BJ (cell line): ENCODE results near the gene GPR37L1. TPM values are rescaled to one million over a fixed set of nuclear protein-coding genes. Genes with fewer than 3 reads are reported as not detected.

Source experiments
- CTCF ChIA-PET: fragments of 350-600 bp; formaldehyde crosslinking; extraction: SDS; loops from one replicate; lab custom pipeline; 2021; ENCODE audit warnings: antibody characterized with exemption, inconsistent platforms; lab: Yijun Ruan, JAX
- POLR2A ChIA-PET: fragments of 300-600 bp; sonication (Branson Sonifier 250); formaldehyde crosslinking; extraction: SDS; loops from one replicate; lab custom pipeline; 2021; ENCODE audit warnings: antibody characterized with exemption; lab: Charles Lee
- DNase-seq: peaks from one replicate; pipeline ENCODE4 v3.0.0-alpha.2; 2011; ENCODE audit warnings: low read depth
- H3K27me3 ChIP-seq: 2 replicates; pipeline ENCODE4 v1.6.0; 2011; ENCODE audit warnings: low read length; ENCODE audit not compliant: control insufficient read depth, insufficient read depth
- H3K36me3 ChIP-seq: 2 replicates; pipeline ENCODE4 v1.5.1; 2011; ENCODE audit warnings: low read length; ENCODE audit not compliant: control insufficient read depth, insufficient read depth
- H3K4me3 ChIP-seq: 2 replicates; pipeline ENCODE4 v1.5.1; 2011; ENCODE audit warnings: low read depth, mild to moderate bottlenecking, control low read depth, low read length
- polyA plus RNA-seq: library from polyadenylated mRNA; depleted of rRNA; stranded (reverse); fragments of >200 nt; gene quantifications from 2 replicates; pipeline ENCODE4 v1.2.3, GENCODE V29; 2011
- TF ChIP-seq, protein P1 (sequence below): IDR thresholded peaks from 2 replicates; pipeline ENCODE4 v1.5.1; 2011; ENCODE audit warnings: low read depth, mild to moderate bottlenecking, control low read depth, inconsistent platforms, low read length, moderate library complexity; ENCODE audit not compliant: insufficient read depth

GPR37L1 gene
- polyA plus RNA-seq, 1 experiment: not detected

DNA sequence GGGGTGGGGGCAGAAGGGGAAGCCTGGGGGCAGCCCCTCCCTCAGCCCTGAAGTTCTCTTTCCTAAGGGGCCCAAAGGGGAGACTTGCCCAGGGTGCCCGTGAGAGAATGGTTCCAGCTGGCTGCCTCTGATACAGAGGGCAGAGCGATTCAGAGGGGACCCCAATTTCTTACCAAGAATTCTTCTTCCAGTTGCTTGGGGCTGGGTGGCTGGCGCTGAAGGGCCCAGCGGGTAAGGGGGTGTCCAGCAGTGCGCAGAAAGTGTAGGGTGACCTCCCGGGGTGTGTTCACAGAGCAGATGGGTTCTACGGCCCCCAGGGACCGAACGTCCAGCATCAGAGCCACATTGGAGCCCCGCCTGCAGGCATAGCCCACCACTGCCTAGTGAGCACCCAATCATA lies 35.2 kb downstream of the GPR37L1 start:
- CTCF ChIA-PET: no interaction called here
- Histone ChIP-seq H3K36me3 (no peaks in the 10 kb centered on the region), H3K27me3 (peaks cover 6% of the 10 kb centered on the region), H3K4me3 (no peak overlapping the region)
- POLR2A ChIA-PET: no interaction called here
- DNase-seq: no peak
- TF ChIP-seq, protein P1, sequence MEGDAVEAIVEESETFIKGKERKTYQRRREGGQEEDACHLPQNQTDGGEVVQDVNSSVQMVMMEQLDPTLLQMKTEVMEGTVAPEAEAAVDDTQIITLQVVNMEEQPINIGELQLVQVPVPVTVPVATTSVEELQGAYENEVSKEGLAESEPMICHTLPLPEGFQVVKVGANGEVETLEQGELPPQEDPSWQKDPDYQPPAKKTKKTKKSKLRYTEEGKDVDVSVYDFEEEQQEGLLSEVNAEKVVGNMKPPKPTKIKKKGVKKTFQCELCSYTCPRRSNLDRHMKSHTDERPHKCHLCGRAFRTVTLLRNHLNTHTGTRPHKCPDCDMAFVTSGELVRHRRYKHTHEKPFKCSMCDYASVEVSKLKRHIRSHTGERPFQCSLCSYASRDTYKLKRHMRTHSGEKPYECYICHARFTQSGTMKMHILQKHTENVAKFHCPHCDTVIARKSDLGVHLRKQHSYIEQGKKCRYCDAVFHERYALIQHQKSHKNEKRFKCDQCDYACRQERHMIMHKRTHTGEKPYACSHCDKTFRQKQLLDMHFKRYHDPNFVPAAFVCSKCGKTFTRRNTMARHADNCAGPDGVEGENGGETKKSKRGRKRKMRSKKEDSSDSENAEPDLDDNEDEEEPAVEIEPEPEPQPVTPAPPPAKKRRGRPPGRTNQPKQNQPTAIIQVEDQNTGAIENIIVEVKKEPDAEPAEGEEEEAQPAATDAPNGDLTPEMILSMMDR: no peak

DNA sequence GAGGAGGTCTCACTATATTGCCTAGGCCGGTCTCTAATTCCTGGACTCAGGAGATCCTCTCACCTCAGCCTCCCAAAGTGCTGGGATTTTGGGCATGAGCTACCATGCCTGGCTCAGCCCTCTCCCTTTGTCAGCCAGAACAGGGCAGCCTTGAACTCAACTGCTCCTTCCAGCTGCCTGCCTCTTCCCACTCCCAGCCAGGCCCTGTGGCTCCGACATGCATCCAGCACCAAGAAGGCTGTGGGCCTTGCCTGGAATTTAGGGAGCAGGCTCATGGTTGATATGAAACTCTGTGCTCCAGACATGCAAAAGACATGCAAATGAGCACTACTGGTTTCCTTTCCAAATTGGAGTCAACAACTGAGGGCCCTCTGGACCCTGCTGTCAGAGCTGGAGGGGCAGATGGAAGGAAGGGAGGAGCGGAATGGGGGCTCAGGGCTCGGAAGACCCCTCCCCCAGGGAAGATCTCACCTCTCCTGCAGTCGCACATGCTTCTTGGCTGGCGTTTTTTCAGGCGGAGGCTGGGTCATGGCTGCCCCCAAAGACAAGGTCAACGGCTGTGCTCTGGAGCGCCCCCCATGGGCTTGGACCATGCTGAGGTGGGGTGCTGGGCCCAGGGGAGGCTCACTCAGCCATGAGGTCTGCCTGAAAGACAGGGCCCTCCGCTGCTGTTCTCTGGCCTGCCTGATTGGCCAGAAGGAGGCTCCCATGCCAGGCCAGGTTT lies 36.3 kb downstream of the GPR37L1 start:
- H3K27me3 ChIP-seq: peaks cover 6% of the 10 kb centered on the region
- TF ChIP-seq, protein P1: no peak

DNA sequence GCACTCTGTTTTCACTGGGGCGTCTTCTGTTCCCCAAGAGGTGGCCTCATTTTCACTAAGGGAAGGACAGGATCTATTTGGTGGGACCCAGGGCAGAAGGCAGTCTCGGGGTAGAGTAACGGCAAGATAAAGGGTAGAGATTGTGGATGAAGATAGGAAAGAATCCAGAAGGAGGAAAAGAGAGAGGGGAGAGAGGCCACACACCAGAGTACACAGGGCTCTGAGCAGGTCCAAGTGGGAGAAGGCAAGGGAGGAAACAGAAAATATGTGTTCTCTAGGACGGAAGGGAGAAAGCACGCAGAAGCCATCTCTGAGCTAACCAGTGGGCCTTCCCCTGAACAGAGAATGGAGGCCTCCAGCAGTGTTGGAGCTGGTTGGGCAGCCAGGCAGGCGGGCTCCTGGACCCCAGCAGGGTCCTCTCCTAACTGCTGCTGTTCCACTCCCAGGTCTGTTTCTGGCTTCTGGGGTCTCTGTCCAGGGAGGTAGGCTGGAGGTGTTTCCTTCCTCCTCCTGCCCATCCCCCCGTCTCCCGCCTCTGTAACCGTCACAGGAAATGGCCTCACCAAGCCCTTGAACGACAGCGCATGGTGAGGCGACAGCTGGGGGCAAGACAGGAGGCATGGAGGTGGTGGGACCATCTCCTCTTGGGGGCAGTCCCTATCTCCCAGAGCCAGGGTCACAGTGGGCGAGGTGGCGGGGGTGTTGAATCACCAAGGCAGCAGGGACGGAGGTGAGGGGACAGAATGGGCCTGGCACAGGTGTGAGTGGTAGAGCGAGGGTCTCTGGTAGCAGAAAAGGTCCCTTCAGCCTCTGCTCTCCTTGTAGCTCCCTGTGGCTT lies 37.0 kb downstream of the GPR37L1 start:
- Histone ChIP-seq H3K4me3 (no peak overlapping the region), H3K27me3 (peaks cover 6% of the 10 kb centered on the region), H3K36me3 (no peaks in the 10 kb centered on the region)
- ChIA-PET CTCF (interaction anchor here (0.8 to 1.2 kb wide), 2 partner anchors 14 to 16 kb away, joined by 3 read pairs; no protein-coding TSS in a partner anchor), POLR2A (no interaction called here)
- no peak for DNase-seq
- TF ChIP-seq, protein P1: no peak

More for the DNA sequence above, 36.3 kb downstream of the GPR37L1 start:
- Histone ChIP-seq H3K4me3 (no peak overlapping the region), H3K36me3 (no peaks in the 10 kb centered on the region)
- ChIA-PET POLR2A (no interaction called here), CTCF (interaction anchor here (0.7 kb wide), 1 partner anchor 25 kb away, joined by 3 read pairs; no protein-coding TSS in a partner anchor)
- no peak for DNase-seq

DNA sequence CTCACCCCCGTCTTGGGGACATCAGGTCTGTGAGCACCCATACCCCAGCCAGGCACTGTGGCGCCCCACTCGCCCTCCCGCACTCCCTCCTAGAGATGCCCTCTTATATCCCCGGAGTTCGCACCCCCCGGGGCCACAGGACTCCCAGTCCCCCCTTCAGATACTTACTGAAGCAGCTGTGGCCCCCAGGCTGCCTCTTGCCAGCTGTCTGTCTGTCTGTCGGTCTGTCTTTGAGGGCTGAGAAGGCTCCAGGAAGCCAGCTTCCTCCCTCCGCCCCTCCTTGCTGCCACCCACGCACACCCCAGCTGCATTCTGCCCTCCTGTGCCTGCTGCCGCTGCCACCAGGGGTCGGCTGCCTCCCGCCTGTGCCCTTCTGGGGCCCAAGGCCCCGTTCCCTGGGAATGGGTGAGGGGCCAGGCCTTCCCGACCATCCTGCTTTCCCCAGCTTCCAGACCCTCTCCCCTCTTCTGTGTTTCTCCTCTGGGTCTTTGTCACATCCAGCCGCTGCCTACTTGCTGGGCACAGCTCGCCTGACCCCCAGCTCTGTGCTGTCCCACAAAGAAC lies 37.7 kb downstream of the GPR37L1 start, which contains the start of gene PTPN7:
PTPN7 (minus strand) TSS at position 226 of the 564 bp plus-strand sequence. CDS start 1,200 bp downstream, outside the sequence.
- POLR2A ChIA-PET: no interaction called here

More for the DNA sequence above, 37.7 kb downstream of the GPR37L1 start, which contains the start of gene PTPN7:
- TF ChIP-seq, protein P1: no peak
- H3K27me3 ChIP-seq: peaks cover 6% of the 10 kb centered on the region; the same call in 1 of the 2 replicates
- no peak for DNase-seq
- CTCF ChIA-PET: interaction anchor here (0.8 to 1.2 kb wide), 2 partner anchors 14 to 15 kb away, joined by 3 read pairs; no protein-coding TSS in a partner anchor
- no peak within 1 kb of the TSS for H3K4me3 ChIP-seq
- no peaks in the 10 kb centered on the region for H3K36me3 ChIP-seq
